ENCODE measurements around the gene MRPS33.

The MRPS33 gene

GRCh38 chr7:141024668-141025067 lies 9.9 kb upstream of the MRPS33 start:
- peaks cover 20% of the 10 kb centered on the region for H3K9me3 Mint-ChIP-seq
- peaks cover 5% of the 10 kb centered on the region for H3K36me3 Mint-ChIP-seq (ENCODE audit: low read depth)
- no peak overlapping the region for H3K27ac Mint-ChIP-seq
- H3K4me1 Mint-ChIP-seq (ENCODE audit: low read depth) = peaks cover 20% of the 10 kb centered on the region
- H3K4me3 Mint-ChIP-seq = no peak overlapping the region
- peaks cover 25% of the 10 kb centered on the region for H3K27me3 Mint-ChIP-seq
- no peak for DNase-seq

- H3K36me3 Mint-ChIP-seq (ENCODE audit: low read depth) = peaks cover 5% of the 10 kb centered on the region
- H3K4me3 Mint-ChIP-seq = peak overlapping the region; percentile 33
- H3K27me3 Mint-ChIP-seq = peaks cover 20% of the 10 kb centered on the region
- H3K27ac Mint-ChIP-seq = peak overlapping the region; percentile 69
- peaks cover 20% of the 10 kb centered on the region for H3K4me1 Mint-ChIP-seq (ENCODE audit: low read depth)
- no peak for DNase-seq
- H3K9me3 Mint-ChIP-seq = peaks cover 20% of the 10 kb centered on the region
Observed at GRCh38 chr7:141023295-141023694, 8.5 kb upstream of the MRPS33 start.

- Mint-ChIP-seq H3K4me3 (no peak overlapping the region), H3K9me3 (no peaks in the 10 kb centered on the region), H3K27ac (no peak overlapping the region), H3K4me1 (ENCODE audit: low read depth) (peaks cover 26% of the 10 kb centered on the region), H3K27me3 (peaks cover 25% of the 10 kb centered on the region), H3K36me3 (ENCODE audit: low read depth) (peaks cover 16% of the 10 kb centered on the region)
- no peak for DNase-seq
Observed at GRCh38 chr7:141017555-141017954, 2.8 kb upstream of the MRPS33 start.

GRCh38 chr7:141016349-141016748 lies 1.6 kb upstream of the MRPS33 start:
- peaks cover 35% of the 10 kb centered on the region for H3K4me1 Mint-ChIP-seq (ENCODE audit: low read depth)
- no peak overlapping the region for H3K4me3 Mint-ChIP-seq
- no peak overlapping the region for H3K27ac Mint-ChIP-seq
- peaks cover 17% of the 10 kb centered on the region for H3K27me3 Mint-ChIP-seq
- H3K36me3 Mint-ChIP-seq (ENCODE audit: low read depth) = peaks cover 23% of the 10 kb centered on the region
- no peaks in the 10 kb centered on the region for H3K9me3 Mint-ChIP-seq
- DNase-seq = no peak

GRCh38 chr7:141014125-141014523 lies 628 bp downstream of the MRPS33 start:
- no peak for DNase-seq

GRCh38 chr7:141013345-141013715 lies 1.4 kb downstream of the MRPS33 start:
- no peaks in the 10 kb centered on the region for H3K9me3 Mint-ChIP-seq
- peaks cover 5% of the 10 kb centered on the region for H3K27me3 Mint-ChIP-seq
- H3K27ac Mint-ChIP-seq = peak overlapping the region; percentile 100
- peaks cover 40% of the 10 kb centered on the region for H3K4me1 Mint-ChIP-seq (ENCODE audit: low read depth)
- H3K36me3 Mint-ChIP-seq (ENCODE audit: low read depth) = peaks cover 50% of the 10 kb centered on the region
- peak overlapping the region; percentile 100 for H3K4me3 Mint-ChIP-seq
- no peak for DNase-seq

More at GRCh38 chr7:141014125-141014523, 628 bp downstream of the MRPS33 start:
- peak overlapping the region; percentile 100 for H3K27ac Mint-ChIP-seq
- peaks cover 42% of the 10 kb centered on the region for H3K36me3 Mint-ChIP-seq (ENCODE audit: low read depth)
- H3K4me1 Mint-ChIP-seq (ENCODE audit: low read depth) = peaks cover 40% of the 10 kb centered on the region
- H3K9me3 Mint-ChIP-seq = no peaks in the 10 kb centered on the region
- peak overlapping the region; percentile 100 for H3K4me3 Mint-ChIP-seq
- peaks cover 8% of the 10 kb centered on the region for H3K27me3 Mint-ChIP-seq

GRCh38 chr7:141012696-141013344 lies 1.9 kb downstream of the MRPS33 start:
- DNase-seq = no peak
- no peaks in the 10 kb centered on the region for H3K9me3 Mint-ChIP-seq
- peak overlapping the region; percentile 100 for H3K4me3 Mint-ChIP-seq
- H3K36me3 Mint-ChIP-seq (ENCODE audit: low read depth) = peaks cover 55% of the 10 kb centered on the region
- H3K4me1 Mint-ChIP-seq (ENCODE audit: low read depth) = peaks cover 42% of the 10 kb centered on the region
- H3K27ac Mint-ChIP-seq = peak overlapping the region; percentile 100
- peaks cover 4% of the 10 kb centered on the region for H3K27me3 Mint-ChIP-seq

GRCh38 chr7:141012044-141012685 lies 2.6 kb downstream of the MRPS33 start:
- Mint-ChIP-seq H3K4me3 (peak overlapping the region; percentile 100), H3K36me3 (ENCODE audit: low read depth) (peaks cover 61% of the 10 kb centered on the region), H3K4me1 (ENCODE audit: low read depth) (peaks cover 48% of the 10 kb centered on the region), H3K27me3 (no peaks in the 10 kb centered on the region), H3K27ac (peak overlapping the region; percentile 100), H3K9me3 (no peaks in the 10 kb centered on the region)
- DNase-seq = peak; percentile 72

GRCh38 chr7:141011443-141011842 lies 3.3 kb downstream of the MRPS33 start:
- no peaks in the 10 kb centered on the region for H3K27me3 Mint-ChIP-seq
- DNase-seq = no peak
- peaks cover 53% of the 10 kb centered on the region for H3K4me1 Mint-ChIP-seq (ENCODE audit: low read depth)
- H3K36me3 Mint-ChIP-seq (ENCODE audit: low read depth) = peaks cover 67% of the 10 kb centered on the region
- no peak overlapping the region for H3K4me3 Mint-ChIP-seq
- no peaks in the 10 kb centered on the region for H3K9me3 Mint-ChIP-seq
- H3K27ac Mint-ChIP-seq = peak overlapping the region; percentile 100

- Mint-ChIP-seq H3K27ac (no peak overlapping the region), H3K4me3 (no peak overlapping the region)
Observed at GRCh38 chr7:141003172-141004065, 11.3 kb downstream of the MRPS33 start.

GRCh38 chr7:141001546-141001945 lies 13.2 kb downstream of the MRPS33 start:
- Mint-ChIP-seq H3K27ac (no peak overlapping the region), H3K9me3 (no peaks in the 10 kb centered on the region)

More at GRCh38 chr7:141003172-141004065, 11.3 kb downstream of the MRPS33 start:
- no peaks in the 10 kb centered on the region for H3K9me3 Mint-ChIP-seq
- DNase-seq = no peak
- H3K27me3 Mint-ChIP-seq = no peaks in the 10 kb centered on the region
- peaks cover 20% of the 10 kb centered on the region for H3K4me1 Mint-ChIP-seq (ENCODE audit: low read depth)
- H3K36me3 Mint-ChIP-seq (ENCODE audit: low read depth) = peaks cover 33% of the 10 kb centered on the region

GRCh38 chr7:141001122-141001521 lies 13.6 kb downstream of the MRPS33 start:
- Mint-ChIP-seq H3K4me1 (ENCODE audit: low read depth) (peaks cover 5% of the 10 kb centered on the region), H3K9me3 (no peaks in the 10 kb centered on the region), H3K27ac (no peak overlapping the region), H3K4me3 (no peak overlapping the region), H3K27me3 (no peaks in the 10 kb centered on the region), H3K36me3 (ENCODE audit: low read depth) (peaks cover 11% of the 10 kb centered on the region)
- no peak for DNase-seq

More at GRCh38 chr7:141001546-141001945, 13.2 kb downstream of the MRPS33 start:
- Mint-ChIP-seq H3K4me3 (no peak overlapping the region), H3K36me3 (ENCODE audit: low read depth) (peaks cover 15% of the 10 kb centered on the region), H3K27me3 (no peaks in the 10 kb centered on the region), H3K4me1 (ENCODE audit: low read depth) (peaks cover 8% of the 10 kb centered on the region)
- no peak for DNase-seq

- no peaks in the 10 kb centered on the region for H3K36me3 Mint-ChIP-seq (ENCODE audit: low read depth)
- H3K9me3 Mint-ChIP-seq = no peaks in the 10 kb centered on the region
- H3K27me3 Mint-ChIP-seq = no peaks in the 10 kb centered on the region
Observed at GRCh38 chr7:140998715-140999114, 16.0 kb downstream of the MRPS33 start.

GRCh38 chr7:140992422-140992821 lies 22.3 kb downstream of the MRPS33 start:
- DNase-seq = no peak
- Mint-ChIP-seq H3K4me3 (no peak overlapping the region), H3K27me3 (no peaks in the 10 kb centered on the region), H3K9me3 (no peaks in the 10 kb centered on the region), H3K36me3 (ENCODE audit: low read depth) (no peaks in the 10 kb centered on the region), H3K27ac (no peak overlapping the region), H3K4me1 (ENCODE audit: low read depth) (no peaks in the 10 kb centered on the region)

More at GRCh38 chr7:140998715-140999114, 16.0 kb downstream of the MRPS33 start:
- Mint-ChIP-seq H3K4me3 (no peak overlapping the region), H3K4me1 (ENCODE audit: low read depth) (no peaks in the 10 kb centered on the region), H3K27ac (no peak overlapping the region)
- DNase-seq = no peak
